Measurements from ENCODE around the gene RTL1.

RTL1 gene

GRCh38 chr14:100867631-100868315 is 35.7 kb downstream of the RTL1 start:
- no peak for DNase-seq (ENCODE audit: extremely low read depth, insufficient read length)
- TF ChIP-seq CTCF (IDR thresholded peaks at IDR 0.05; ENCODE audit: insufficient read depth, low read length, poor library complexity, severe bottlenecking), result no peak
- no peaks in the 10 kb centered on the region for H3K36me3 ChIP-seq (ENCODE audit: control insufficient read depth, insufficient read depth, low read length)
- no peak overlapping the region for H3K4me3 ChIP-seq (replicated peaks; ENCODE audit: low read depth, low read length)
- H3K27me3 ChIP-seq (replicated peaks; ENCODE audit: control insufficient read depth, insufficient read depth, low read length), result no peaks in the 10 kb centered on the region

GRCh38 chr14:100866666-100867630 is 36.6 kb downstream of the RTL1 start:
- DNase-seq (ENCODE audit: extremely low read depth, insufficient read length), result no peak
- Histone ChIP-seq H3K27me3 (replicated peaks; ENCODE audit: control insufficient read depth, insufficient read depth, low read length) (no peaks in the 10 kb centered on the region), H3K4me3 (replicated peaks; ENCODE audit: low read depth, low read length) (no peak overlapping the region), H3K36me3 (ENCODE audit: control insufficient read depth, insufficient read depth, low read length) (no peaks in the 10 kb centered on the region)
- no peak for TF ChIP-seq CTCF (IDR thresholded peaks at IDR 0.05; ENCODE audit: insufficient read depth, low read length, poor library complexity, severe bottlenecking)

- H3K4me3 ChIP-seq (replicated peaks; ENCODE audit: low read depth, low read length), result no peak overlapping the region
- DNase-seq (ENCODE audit: extremely low read depth, insufficient read length), result no peak
- no peaks in the 10 kb centered on the region for H3K27me3 ChIP-seq (replicated peaks; ENCODE audit: control insufficient read depth, insufficient read depth, low read length)
- TF ChIP-seq CTCF (IDR thresholded peaks at IDR 0.05; ENCODE audit: insufficient read depth, low read length, poor library complexity, severe bottlenecking), result no peak
- no peaks in the 10 kb centered on the region for H3K36me3 ChIP-seq (ENCODE audit: control insufficient read depth, insufficient read depth, low read length)
Measured at GRCh38 chr14:100865682-100866591, 37.6 kb downstream of the RTL1 start.

GRCh38 chr14:100864960-100865681 is 38.4 kb downstream of the RTL1 start:
- H3K27me3 ChIP-seq (replicated peaks; ENCODE audit: control insufficient read depth, insufficient read depth, low read length), result no peaks in the 10 kb centered on the region
- no peaks in the 10 kb centered on the region for H3K36me3 ChIP-seq (ENCODE audit: control insufficient read depth, insufficient read depth, low read length)
- no peak for TF ChIP-seq CTCF (IDR thresholded peaks at IDR 0.05; ENCODE audit: insufficient read depth, low read length, poor library complexity, severe bottlenecking)
- no peak for DNase-seq (ENCODE audit: extremely low read depth, insufficient read length)
- no peak overlapping the region for H3K4me3 ChIP-seq (replicated peaks; ENCODE audit: low read depth, low read length)

GRCh38 chr14:100864206-100864605 is 39.3 kb downstream of the RTL1 start:
- H3K36me3 ChIP-seq (ENCODE audit: control insufficient read depth, insufficient read depth, low read length), result no peaks in the 10 kb centered on the region
- no peaks in the 10 kb centered on the region for H3K27me3 ChIP-seq (replicated peaks; ENCODE audit: control insufficient read depth, insufficient read depth, low read length)
- H3K4me3 ChIP-seq (replicated peaks; ENCODE audit: low read depth, low read length), result no peak overlapping the region
- no peak for TF ChIP-seq CTCF (IDR thresholded peaks at IDR 0.05; ENCODE audit: insufficient read depth, low read length, poor library complexity, severe bottlenecking)
- no peak for DNase-seq (ENCODE audit: extremely low read depth, insufficient read length)

Measured in GM06990 (cell line).